Measurements from ENCODE around the gene CD163.

The CD163 gene

GRCh38 chr12:7486512-7486911, 17.1 kb downstream of the CD163 start:
- no peak overlapping the region for H3K27ac ChIP-seq
- no peaks in the 10 kb centered on the region for H4K20me1 ChIP-seq (ENCODE audit: insufficient read depth)

GRCh38 chr12:7485095-7485494, 18.5 kb downstream of the CD163 start:
- no peaks in the 10 kb centered on the region for H3K79me2 ChIP-seq (ENCODE audit: insufficient read depth, low read depth)
- H3K9ac ChIP-seq: no peak overlapping the region
- no peak overlapping the region for H2AFZ ChIP-seq (ENCODE audit: low read depth)
- no peaks in the 10 kb centered on the region for H3K4me1 ChIP-seq (ENCODE audit: low read depth, poor library complexity, severe bottlenecking)
- no peak overlapping the region for H3K27ac ChIP-seq
- no peak overlapping the region for H3K4me3 ChIP-seq (IDR thresholded peaks at IDR 0.05; ENCODE audit: insufficient read depth, low read depth, low read length)
- no peak overlapping the region for H3K4me2 ChIP-seq
- H3K36me3 ChIP-seq (ENCODE audit: insufficient read depth): no peaks in the 10 kb centered on the region
- no peak for TF ChIP-seq CTCF (conservative IDR thresholded peaks at IDR 0.05; ENCODE audit: low read depth, low read length)
- H3K27me3 ChIP-seq (ENCODE audit: insufficient read depth, low read depth): no peaks in the 10 kb centered on the region
- H4K20me1 ChIP-seq (ENCODE audit: insufficient read depth): no peaks in the 10 kb centered on the region

More at GRCh38 chr12:7486512-7486911, 17.1 kb downstream of the CD163 start:
- H3K4me1 ChIP-seq (ENCODE audit: low read depth, poor library complexity, severe bottlenecking): no peaks in the 10 kb centered on the region
- no peak overlapping the region for H3K4me2 ChIP-seq
- no peaks in the 10 kb centered on the region for H3K36me3 ChIP-seq (ENCODE audit: insufficient read depth)
- H3K9ac ChIP-seq: no peak overlapping the region
- H2AFZ ChIP-seq (ENCODE audit: low read depth): no peak overlapping the region
- no peak for TF ChIP-seq CTCF (conservative IDR thresholded peaks at IDR 0.05; ENCODE audit: low read depth, low read length)
- no peaks in the 10 kb centered on the region for H3K79me2 ChIP-seq (ENCODE audit: insufficient read depth, low read depth)
- H3K27me3 ChIP-seq (ENCODE audit: insufficient read depth, low read depth): no peaks in the 10 kb centered on the region
- H3K4me3 ChIP-seq (IDR thresholded peaks at IDR 0.05; ENCODE audit: insufficient read depth, low read depth, low read length): no peak overlapping the region

- H3K9ac ChIP-seq: no peak overlapping the region
- no peak overlapping the region for H3K4me3 ChIP-seq (IDR thresholded peaks at IDR 0.05; ENCODE audit: insufficient read depth, low read depth, low read length)
- no peak overlapping the region for H3K27ac ChIP-seq
- no peak overlapping the region for H2AFZ ChIP-seq (ENCODE audit: low read depth)
- no peaks in the 10 kb centered on the region for H3K79me2 ChIP-seq (ENCODE audit: insufficient read depth, low read depth)
- no peaks in the 10 kb centered on the region for H3K4me1 ChIP-seq (ENCODE audit: low read depth, poor library complexity, severe bottlenecking)
- H3K36me3 ChIP-seq (ENCODE audit: insufficient read depth): no peaks in the 10 kb centered on the region
- no peak for TF ChIP-seq CTCF (conservative IDR thresholded peaks at IDR 0.05; ENCODE audit: low read depth, low read length)
- no peak overlapping the region for H3K4me2 ChIP-seq
- H3K27me3 ChIP-seq (ENCODE audit: insufficient read depth, low read depth): no peaks in the 10 kb centered on the region
- H4K20me1 ChIP-seq (ENCODE audit: insufficient read depth): no peaks in the 10 kb centered on the region
Observed at GRCh38 chr12:7483343-7483742, 20.2 kb downstream of the CD163 start.

- no peak overlapping the region for H3K4me3 ChIP-seq (IDR thresholded peaks at IDR 0.05; ENCODE audit: insufficient read depth, low read depth, low read length)
- H3K9ac ChIP-seq: no peak overlapping the region
- no peak overlapping the region for H3K4me2 ChIP-seq
- no peak for TF ChIP-seq CTCF (conservative IDR thresholded peaks at IDR 0.05; ENCODE audit: low read depth, low read length)
- no peaks in the 10 kb centered on the region for H3K36me3 ChIP-seq (ENCODE audit: insufficient read depth)
- no peak overlapping the region for H2AFZ ChIP-seq (ENCODE audit: low read depth)
- H3K27ac ChIP-seq: no peak overlapping the region
- H4K20me1 ChIP-seq (ENCODE audit: insufficient read depth): no peaks in the 10 kb centered on the region
- no peaks in the 10 kb centered on the region for H3K79me2 ChIP-seq (ENCODE audit: insufficient read depth, low read depth)
- H3K4me1 ChIP-seq (ENCODE audit: low read depth, poor library complexity, severe bottlenecking): no peaks in the 10 kb centered on the region
- H3K27me3 ChIP-seq (ENCODE audit: insufficient read depth, low read depth): no peaks in the 10 kb centered on the region
Observed at GRCh38 chr12:7479771-7480170, 23.8 kb downstream of the CD163 start.
